GM12864 (cell line): ENCODE measurements around the gene MAGEA1.
"Not testable (repeated sequence)": the region's sequence is repeated elsewhere in the genome, so short reads cannot be mapped to it uniquely, and the experiment has no call there.

Experiments
- DNase-seq: peaks from one replicate; pipeline ENCODE4 v3.0.0-alpha.2; 2011; ENCODE audit warnings: low read depth
- H3K4me3 ChIP-seq: 2 replicates; pipeline ENCODE4 v1.5.1; 2011; ENCODE audit warnings: mild to moderate bottlenecking, low read depth, low read length, control low read depth
- TF ChIP-seq, protein P1 (sequence below): IDR thresholded peaks from 2 replicates; pipeline ENCODE4 v1.5.1; 2011; ENCODE audit warnings: low read depth, mild to moderate bottlenecking, moderate library complexity, low read length, control low read depth, inconsistent platforms; ENCODE audit errors: missing control alignments

Gene MAGEA1, protein sequence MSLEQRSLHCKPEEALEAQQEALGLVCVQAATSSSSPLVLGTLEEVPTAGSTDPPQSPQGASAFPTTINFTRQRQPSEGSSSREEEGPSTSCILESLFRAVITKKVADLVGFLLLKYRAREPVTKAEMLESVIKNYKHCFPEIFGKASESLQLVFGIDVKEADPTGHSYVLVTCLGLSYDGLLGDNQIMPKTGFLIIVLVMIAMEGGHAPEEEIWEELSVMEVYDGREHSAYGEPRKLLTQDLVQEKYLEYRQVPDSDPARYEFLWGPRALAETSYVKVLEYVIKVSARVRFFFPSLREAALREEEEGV

DNA sequence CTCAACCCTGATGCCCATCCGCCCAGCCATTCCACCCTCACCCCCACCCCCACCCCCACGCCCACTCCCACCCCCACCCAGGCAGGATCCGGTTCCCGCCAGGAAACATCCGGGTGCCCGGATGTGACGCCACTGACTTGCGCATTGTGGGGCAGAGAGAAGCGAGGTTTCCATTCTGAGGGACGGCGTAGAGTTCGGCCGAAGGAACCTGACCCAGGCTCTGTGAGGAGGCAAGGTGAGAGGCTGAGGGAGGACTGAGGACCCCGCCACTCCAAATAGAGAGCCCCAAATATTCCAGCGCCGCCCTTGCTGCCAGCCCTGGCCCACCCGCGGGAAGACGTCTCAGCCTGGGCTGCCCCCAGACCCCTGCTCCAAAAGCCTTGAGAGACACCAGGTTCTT, at the start of gene MAGEA1:
TSS of gene MAGEA1 (plus strand) at position 154 of the 400 bp plus-strand sequence. CDS start 3,106 bp downstream, outside the sequence.
- no peak within 1 kb of the TSS for H3K4me3 ChIP-seq
- no peak for DNase-seq

DNA sequence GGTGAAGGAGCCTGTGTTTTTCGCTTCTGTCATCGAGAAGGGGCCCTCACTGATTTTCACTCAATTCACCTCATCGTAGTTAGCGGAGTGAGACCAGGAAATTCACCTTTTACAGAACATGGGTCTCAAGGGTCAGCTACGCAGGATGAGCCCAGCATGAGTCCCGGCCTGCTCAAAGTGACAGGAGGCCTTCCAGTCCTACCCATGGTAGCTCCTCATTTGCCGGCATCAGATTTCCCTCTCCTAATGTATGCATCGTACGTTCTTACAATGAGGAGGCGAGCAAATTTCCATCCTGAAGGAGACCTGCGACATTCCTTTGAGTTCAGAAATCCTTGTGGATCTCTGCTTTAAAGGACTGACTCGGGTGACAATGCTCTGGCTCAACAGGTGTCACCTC, 46.2 kb upstream of the MAGEA1 start:
- not testable (repeated sequence) for DNase-seq, H3K4me3 ChIP-seq

More for the DNA sequence above, at the start of gene MAGEA1:
- TF ChIP-seq, protein P1, sequence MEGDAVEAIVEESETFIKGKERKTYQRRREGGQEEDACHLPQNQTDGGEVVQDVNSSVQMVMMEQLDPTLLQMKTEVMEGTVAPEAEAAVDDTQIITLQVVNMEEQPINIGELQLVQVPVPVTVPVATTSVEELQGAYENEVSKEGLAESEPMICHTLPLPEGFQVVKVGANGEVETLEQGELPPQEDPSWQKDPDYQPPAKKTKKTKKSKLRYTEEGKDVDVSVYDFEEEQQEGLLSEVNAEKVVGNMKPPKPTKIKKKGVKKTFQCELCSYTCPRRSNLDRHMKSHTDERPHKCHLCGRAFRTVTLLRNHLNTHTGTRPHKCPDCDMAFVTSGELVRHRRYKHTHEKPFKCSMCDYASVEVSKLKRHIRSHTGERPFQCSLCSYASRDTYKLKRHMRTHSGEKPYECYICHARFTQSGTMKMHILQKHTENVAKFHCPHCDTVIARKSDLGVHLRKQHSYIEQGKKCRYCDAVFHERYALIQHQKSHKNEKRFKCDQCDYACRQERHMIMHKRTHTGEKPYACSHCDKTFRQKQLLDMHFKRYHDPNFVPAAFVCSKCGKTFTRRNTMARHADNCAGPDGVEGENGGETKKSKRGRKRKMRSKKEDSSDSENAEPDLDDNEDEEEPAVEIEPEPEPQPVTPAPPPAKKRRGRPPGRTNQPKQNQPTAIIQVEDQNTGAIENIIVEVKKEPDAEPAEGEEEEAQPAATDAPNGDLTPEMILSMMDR = no peak

DNA sequence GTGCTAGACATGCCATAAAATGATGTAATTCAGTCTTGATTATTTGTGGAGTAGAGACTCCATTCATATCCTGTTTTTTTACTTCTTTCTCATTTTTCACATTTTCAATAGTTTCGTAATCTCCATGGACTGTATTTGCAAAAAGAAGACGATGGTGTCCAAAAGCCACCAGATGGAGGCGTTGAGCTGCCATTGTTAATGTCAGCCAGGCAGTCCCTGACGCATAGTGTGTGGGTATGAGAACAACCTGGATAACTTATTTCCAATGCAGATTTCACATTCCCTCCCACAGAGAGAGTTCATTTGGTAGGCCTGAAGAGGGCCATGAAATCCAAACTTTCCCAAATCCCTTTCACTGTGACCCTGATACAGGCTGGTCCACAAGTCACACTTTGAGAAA, 40.0 kb upstream of the MAGEA1 start:
- DNase-seq, H3K4me3 ChIP-seq: not testable (repeated sequence)

DNA sequence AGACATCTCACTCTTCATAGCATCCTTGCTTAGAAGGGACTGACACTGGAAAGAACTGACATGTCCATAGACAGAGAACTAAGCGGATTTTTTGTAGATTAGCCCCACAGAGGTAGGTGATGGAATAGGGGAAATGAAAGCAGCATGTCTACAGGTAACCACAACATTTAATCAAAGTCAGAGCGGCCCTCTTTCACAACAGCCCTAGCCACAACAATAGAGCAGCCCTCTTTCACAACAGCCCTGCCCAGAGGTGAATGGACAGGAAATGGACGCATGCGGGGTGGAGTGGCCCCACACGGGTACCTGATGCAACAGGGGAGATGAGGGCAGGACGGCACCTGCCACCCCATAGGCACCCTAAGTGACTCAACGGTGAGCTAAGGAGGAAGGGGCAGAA, 32.8 kb upstream of the MAGEA1 start:
- not testable (repeated sequence) for H3K4me3 ChIP-seq, DNase-seq

DNA sequence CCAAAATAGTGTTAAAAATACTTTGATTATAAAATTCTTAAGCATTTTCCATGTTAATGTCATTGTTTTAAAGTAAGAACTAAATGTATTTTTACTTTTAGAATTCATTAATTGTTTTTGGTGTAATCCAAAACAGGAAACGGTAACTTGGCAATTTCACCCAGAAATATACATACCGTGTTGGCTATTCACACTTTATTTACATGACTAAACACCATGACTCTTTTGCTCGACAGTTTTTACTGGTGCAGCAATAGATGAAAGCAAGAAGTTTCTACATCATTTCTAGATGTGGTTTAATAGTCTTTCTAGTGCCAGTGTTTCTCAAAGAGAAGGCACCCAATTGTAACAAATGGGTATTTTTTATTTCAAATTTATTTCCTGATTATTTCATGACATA, 25.6 kb upstream of the MAGEA1 start:
- DNase-seq = no peak
- no peak overlapping the region for H3K4me3 ChIP-seq
- TF ChIP-seq, protein P1 = no peak

DNA sequence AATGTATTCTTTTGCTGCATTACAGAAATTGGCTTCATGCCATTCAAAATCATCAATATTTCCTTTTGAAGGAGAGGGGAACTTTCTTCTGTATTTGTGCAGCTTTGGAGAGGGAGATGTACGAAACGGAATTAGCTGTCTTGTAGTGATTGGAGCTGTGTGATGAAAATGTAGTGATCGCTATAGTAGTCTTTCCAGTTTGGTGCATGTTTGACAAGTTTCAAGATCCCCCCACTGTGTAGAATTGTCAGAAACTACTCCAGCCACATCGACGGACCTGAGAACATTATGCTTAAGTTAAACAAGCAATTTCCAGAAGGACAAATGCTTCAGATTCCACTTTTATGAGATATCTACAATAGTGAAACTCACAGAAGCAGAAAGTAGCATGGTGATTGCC, 21.6 kb upstream of the MAGEA1 start:
- DNase-seq = no peak
- no peak overlapping the region for H3K4me3 ChIP-seq
- TF ChIP-seq, protein P1 = no peak

DNA sequence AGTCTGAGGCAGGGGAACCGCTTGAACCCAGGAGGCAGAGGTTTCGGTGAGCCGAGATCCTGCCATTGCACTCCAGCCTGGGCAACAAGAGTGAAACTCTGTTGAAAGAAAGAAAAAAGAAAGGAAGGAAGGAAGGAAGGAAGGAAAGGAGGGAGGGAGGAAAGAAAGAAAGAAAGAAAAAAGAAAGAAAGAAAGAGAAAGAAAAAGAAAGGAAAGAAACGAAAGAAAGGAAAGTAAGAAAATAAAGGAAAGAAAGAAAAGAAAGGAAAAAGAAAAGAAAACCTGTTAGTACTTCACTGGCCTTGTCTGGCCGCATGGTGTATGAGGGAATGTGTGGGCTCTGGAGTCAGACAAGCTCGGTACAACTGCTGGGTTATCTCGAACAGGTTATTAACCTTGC, 20.8 kb upstream of the MAGEA1 start:
- DNase-seq = no peak
- TF ChIP-seq, protein P1 = no peak
- no peak overlapping the region for H3K4me3 ChIP-seq

DNA sequence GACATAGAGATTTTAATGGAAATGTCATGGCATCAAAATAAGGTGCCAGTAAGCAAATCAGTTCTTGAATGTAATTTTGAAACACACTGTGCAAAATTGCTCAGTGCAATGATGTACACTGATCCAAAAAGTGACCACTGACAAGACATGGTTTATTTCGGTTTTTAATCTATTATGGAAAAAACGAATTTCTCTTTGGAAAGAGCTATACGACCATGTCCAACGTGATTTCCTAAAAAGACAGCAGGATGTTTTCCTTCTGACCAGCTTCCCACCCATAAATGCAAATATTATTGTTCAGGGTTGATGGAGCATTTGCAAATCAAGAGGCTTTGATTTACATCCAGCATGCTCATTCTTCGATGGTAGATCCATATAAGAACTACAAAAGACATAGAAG, 17.1 kb upstream of the MAGEA1 start:
- no peak for DNase-seq
- TF ChIP-seq, protein P1 = no peak
- H3K4me3 ChIP-seq = no peak overlapping the region
